HL-60 (cell line): Measurements from ENCODE around the gene KPNA5.

Experiments
- DNase-seq, 2 experiments: peaks; one replicate each; pipeline ENCODE4 v3.0.0-alpha.2; 2010 to 2020; ENCODE audit warnings: low read depth in 1 of 2, low spot score in 1 of 2
- H3K27ac ChIP-seq: fragments of 250-450 bp; sonication (Bioruptor Pico); replicated peaks from 2 replicates; pipeline ENCODE4 v1.5.1; 2020; ENCODE audit warnings: mild to moderate bottlenecking, moderate library complexity
- H3K27me3 ChIP-seq: fragments of 250-450 bp; sonication (Bioruptor Pico); 2 replicates; pipeline ENCODE4 v1.5.1; 2021; ENCODE audit warnings: mild to moderate bottlenecking, moderate library complexity; ENCODE audit not compliant: insufficient read depth, poor library complexity, severe bottlenecking
- H3K4me3 ChIP-seq: replicated peaks from 2 replicates; pipeline ENCODE4 v1.5.1; 2011; ENCODE audit warnings: mild to moderate bottlenecking, control low read depth, low read length; ENCODE audit not compliant: insufficient read depth
- GABPA ChIP-seq: IDR thresholded peaks from 2 replicates; pipeline ENCODE4 v1.6.1; 2012; ENCODE audit warnings: low read depth
- POLR2AphosphoS5 ChIP-seq: IDR thresholded peaks from 2 replicates; pipeline ENCODE4 v1.6.1; 2012; ENCODE audit warnings: low read depth
- SPI1 ChIP-seq: IDR thresholded peaks from 2 replicates; pipeline ENCODE4 v1.6.1; 2012; ENCODE audit warnings: low read depth, mild to moderate bottlenecking, borderline replicate concordance
- long read RNA-seq: library from polyadenylated mRNA; unstranded; transcript quantifications from one replicate; pipeline ENCODE4 v2.0.0, GENCODE V29; 2020
- TF ChIP-seq, protein P1 (sequence below): IDR thresholded peaks from one replicate; pipeline ENCODE4 v1.5.1; 2011; ENCODE audit warnings: low read length, control low read depth, inconsistent platforms; ENCODE audit not compliant: insufficient read depth
- TF ChIP-seq, protein P2 (sequence below): IDR thresholded peaks from 2 replicates; pipeline ENCODE4 v1.6.1; 2012; ENCODE audit warnings: low read depth; ENCODE audit not compliant: insufficient replicate concordance

The KPNA5 gene
- long read RNA-seq, full-length matches to known transcripts = 44 of 64 reads
- long read RNA-seq, partial matches to known transcripts = 3 of 64 reads
- long read RNA-seq, other reads (novel, unspliced or antisense) = 17 of 64 reads

DNA sequence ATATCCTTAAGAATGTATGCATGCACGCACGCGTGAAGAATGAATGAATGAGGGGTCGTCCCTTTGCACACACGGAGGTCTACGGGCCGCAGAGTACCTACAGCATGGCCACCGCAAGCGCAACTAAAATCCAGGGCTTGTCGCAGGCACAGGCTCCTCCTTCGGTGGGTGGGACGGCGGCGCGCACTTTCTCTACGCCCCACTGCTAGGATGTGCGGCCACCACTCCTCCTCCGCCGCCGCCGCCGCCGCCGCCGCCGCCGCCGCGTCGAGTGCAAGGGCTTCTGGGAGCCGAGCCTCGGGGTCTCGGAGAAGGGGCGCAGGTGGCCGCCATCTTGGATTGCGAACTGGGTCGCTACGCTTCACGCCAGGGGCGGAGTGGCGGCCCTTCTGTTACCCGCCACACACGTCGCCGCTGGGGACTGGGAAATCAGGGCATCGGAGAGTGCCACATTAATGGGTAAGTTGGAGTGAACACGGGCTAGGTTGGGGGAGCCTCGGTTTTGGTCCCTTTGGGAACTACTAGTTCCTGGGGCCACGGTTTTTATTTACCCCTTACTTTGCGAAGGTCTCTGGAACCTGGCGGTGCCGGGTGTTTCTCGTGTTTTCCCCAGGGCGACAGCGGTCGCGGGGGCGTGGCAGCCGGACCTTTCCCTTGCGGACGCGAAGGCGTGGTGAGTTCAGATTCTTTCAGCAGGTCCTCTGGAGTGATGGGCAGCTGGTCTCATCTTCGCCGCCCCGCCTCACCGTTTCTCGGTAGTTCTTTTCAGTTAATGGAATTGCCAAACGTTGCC is at the start of gene KPNA5:
KPNA5 (plus strand) TSS at position 332 of the 793 bp plus-strand sequence; CDS start at position 456, 124 bp downstream.
- peak within 1 kb of the TSS; percentile 92 for H3K4me3 ChIP-seq
- peak within 1 kb of the TSS; percentile 77 for H3K27ac ChIP-seq
- TF ChIP-seq, protein P1, sequence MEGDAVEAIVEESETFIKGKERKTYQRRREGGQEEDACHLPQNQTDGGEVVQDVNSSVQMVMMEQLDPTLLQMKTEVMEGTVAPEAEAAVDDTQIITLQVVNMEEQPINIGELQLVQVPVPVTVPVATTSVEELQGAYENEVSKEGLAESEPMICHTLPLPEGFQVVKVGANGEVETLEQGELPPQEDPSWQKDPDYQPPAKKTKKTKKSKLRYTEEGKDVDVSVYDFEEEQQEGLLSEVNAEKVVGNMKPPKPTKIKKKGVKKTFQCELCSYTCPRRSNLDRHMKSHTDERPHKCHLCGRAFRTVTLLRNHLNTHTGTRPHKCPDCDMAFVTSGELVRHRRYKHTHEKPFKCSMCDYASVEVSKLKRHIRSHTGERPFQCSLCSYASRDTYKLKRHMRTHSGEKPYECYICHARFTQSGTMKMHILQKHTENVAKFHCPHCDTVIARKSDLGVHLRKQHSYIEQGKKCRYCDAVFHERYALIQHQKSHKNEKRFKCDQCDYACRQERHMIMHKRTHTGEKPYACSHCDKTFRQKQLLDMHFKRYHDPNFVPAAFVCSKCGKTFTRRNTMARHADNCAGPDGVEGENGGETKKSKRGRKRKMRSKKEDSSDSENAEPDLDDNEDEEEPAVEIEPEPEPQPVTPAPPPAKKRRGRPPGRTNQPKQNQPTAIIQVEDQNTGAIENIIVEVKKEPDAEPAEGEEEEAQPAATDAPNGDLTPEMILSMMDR = no peak
- TF ChIP-seq POLR2AphosphoS5 = peak; percentile 96
- no peak for TF ChIP-seq SPI1
- TF ChIP-seq, protein P2, sequence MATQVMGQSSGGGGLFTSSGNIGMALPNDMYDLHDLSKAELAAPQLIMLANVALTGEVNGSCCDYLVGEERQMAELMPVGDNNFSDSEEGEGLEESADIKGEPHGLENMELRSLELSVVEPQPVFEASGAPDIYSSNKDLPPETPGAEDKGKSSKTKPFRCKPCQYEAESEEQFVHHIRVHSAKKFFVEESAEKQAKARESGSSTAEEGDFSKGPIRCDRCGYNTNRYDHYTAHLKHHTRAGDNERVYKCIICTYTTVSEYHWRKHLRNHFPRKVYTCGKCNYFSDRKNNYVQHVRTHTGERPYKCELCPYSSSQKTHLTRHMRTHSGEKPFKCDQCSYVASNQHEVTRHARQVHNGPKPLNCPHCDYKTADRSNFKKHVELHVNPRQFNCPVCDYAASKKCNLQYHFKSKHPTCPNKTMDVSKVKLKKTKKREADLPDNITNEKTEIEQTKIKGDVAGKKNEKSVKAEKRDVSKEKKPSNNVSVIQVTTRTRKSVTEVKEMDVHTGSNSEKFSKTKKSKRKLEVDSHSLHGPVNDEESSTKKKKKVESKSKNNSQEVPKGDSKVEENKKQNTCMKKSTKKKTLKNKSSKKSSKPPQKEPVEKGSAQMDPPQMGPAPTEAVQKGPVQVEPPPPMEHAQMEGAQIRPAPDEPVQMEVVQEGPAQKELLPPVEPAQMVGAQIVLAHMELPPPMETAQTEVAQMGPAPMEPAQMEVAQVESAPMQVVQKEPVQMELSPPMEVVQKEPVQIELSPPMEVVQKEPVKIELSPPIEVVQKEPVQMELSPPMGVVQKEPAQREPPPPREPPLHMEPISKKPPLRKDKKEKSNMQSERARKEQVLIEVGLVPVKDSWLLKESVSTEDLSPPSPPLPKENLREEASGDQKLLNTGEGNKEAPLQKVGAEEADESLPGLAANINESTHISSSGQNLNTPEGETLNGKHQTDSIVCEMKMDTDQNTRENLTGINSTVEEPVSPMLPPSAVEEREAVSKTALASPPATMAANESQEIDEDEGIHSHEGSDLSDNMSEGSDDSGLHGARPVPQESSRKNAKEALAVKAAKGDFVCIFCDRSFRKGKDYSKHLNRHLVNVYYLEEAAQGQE = no peak
- no peak for TF ChIP-seq GABPA
- no peaks in the 10 kb centered on the region for H3K27me3 ChIP-seq
- peak; percentile 73 to 93 for DNase-seq

DNA sequence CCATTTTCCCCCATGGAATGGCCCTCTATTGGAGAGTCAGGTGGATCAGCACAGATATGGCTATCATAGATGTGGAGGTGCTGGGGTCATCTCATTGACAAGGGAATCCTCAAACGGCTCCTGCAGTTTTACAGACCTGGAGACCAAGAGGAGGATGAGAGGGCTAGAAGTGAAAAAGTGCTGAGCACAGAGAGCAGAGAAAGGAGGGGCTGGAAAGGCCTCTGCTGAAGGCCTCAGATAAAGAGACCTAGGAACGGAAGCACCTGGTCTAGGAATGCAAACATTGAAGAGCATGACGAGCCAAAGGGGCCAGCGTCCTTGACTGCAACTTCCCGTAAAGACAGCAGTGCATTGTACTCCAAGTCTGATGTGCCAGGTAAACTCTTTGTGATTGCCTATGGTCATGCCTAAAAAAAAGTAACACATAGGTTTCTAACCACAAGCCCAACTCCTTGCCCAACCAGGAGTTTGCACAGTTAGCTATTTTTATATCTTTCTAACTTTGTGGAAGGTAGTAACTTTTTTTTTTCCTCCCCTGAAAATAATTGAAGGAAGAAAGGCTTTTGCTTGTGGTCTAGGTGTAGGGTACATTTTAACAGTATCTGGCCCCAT is 49.5 kb upstream of the KPNA5 start:
- DNase-seq = no peak
- Histone ChIP-seq H3K27me3 (no peaks in the 10 kb centered on the region), H3K4me3 (no peak overlapping the region), H3K27ac (no peak overlapping the region)
- TF ChIP-seq POLR2AphosphoS5 = no peak
- TF ChIP-seq, protein P1 = no peak
- TF ChIP-seq GABPA = no peak
- no peak for TF ChIP-seq SPI1
- TF ChIP-seq, protein P2 = no peak

DNA sequence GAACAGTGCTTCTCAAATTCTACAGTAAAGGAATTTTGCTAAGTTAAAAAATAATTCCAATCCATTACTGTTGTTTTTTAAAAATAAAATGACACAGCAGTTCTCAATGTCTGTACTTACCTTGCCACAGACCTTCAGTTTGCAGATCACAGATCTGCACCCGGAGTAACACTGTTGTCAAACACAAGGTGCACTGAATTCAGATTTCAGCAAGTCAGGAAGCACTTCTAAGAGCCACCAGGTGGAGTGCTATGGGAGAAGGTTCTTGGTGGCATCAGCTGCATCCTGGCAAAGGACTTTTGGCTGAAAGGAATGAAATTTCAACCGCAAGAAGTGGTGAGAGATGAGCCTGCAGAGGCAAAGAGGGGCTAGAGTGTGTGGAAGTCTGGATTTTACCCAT is 47.3 kb upstream of the KPNA5 start:
- TF ChIP-seq, protein P1 = peak; percentile 3
- TF ChIP-seq, protein P2 = no peak
- TF ChIP-seq GABPA = no peak
- no peak overlapping the region for H3K27ac ChIP-seq
- H3K4me3 ChIP-seq = no peak overlapping the region
- no peak for DNase-seq
- no peaks in the 10 kb centered on the region for H3K27me3 ChIP-seq
